H9 (cell line): ENCODE measurements around the gene TM9SF4. TPM values are rescaled to one million over a fixed set of nuclear protein-coding genes. Genes with fewer than 3 reads are reported as not detected.

ENCODE experiments used
- DNase-seq: peaks from one replicate; pipeline ENCODE4 v3.0.0-alpha.2; 2017
- H2AFZ ChIP-seq: one replicate; pipeline ENCODE4 v1.6.1; 2013; ENCODE audit warnings: mild to moderate bottlenecking, low read length, control low read depth, moderate library complexity
- H2AK5ac ChIP-seq: 2 replicates; pipeline ENCODE4 v1.6.1; 2013; ENCODE audit warnings: low read length, control low read depth, mixed read lengths; ENCODE audit not compliant: insufficient read length
- H2BK120ac ChIP-seq: one replicate; pipeline ENCODE4 v1.6.1; 2013; ENCODE audit warnings: low read depth, mild to moderate bottlenecking, low read length, control low read depth, inconsistent platforms; ENCODE audit not compliant: poor library complexity, severe bottlenecking
- H2BK12ac ChIP-seq: 2 replicates; pipeline ENCODE4 v1.6.1; 2013; ENCODE audit warnings: low read length, control low read depth, mixed read lengths, low read depth; ENCODE audit not compliant: insufficient read length
- H2BK15ac ChIP-seq: 2 replicates; pipeline ENCODE4 v1.6.1; 2013; ENCODE audit warnings: low read depth, low read length, control low read depth
- H2BK20ac ChIP-seq: one replicate; pipeline ENCODE4 v1.6.1; 2013; ENCODE audit warnings: low read depth, mild to moderate bottlenecking, low read length, control low read depth, inconsistent platforms; ENCODE audit not compliant: poor library complexity, severe bottlenecking
- H2BK5ac ChIP-seq: 2 replicates; pipeline ENCODE4 v1.6.1; 2013; ENCODE audit warnings: low read length, control low read depth, mixed read lengths; ENCODE audit not compliant: insufficient read length
- H3K14ac ChIP-seq: 2 replicates; pipeline ENCODE4 v1.6.1; 2013; ENCODE audit warnings: low read length, control low read depth; ENCODE audit not compliant: insufficient read depth
- H3K18ac ChIP-seq: 2 replicates; pipeline ENCODE4 v1.6.1; 2013; ENCODE audit warnings: low read depth, mild to moderate bottlenecking, mixed read lengths, low read length, control low read depth; ENCODE audit not compliant: insufficient read length
- H3K23ac ChIP-seq: 2 replicates; pipeline ENCODE4 v1.6.1; 2013; ENCODE audit warnings: low read length, control low read depth, mixed read lengths, low read depth; ENCODE audit not compliant: insufficient read length
- H3K23me2 ChIP-seq: 2 replicates; pipeline ENCODE4 v1.6.1; 2013; ENCODE audit warnings: low read depth, mild to moderate bottlenecking, mixed read lengths, low read length, control low read depth; ENCODE audit not compliant: insufficient read length, poor library complexity, severe bottlenecking
- H3K27ac ChIP-seq: 2 replicates; pipeline ENCODE4 v1.5.1; 2013; ENCODE audit warnings: low read length, control low read depth, mixed read lengths, low read depth; ENCODE audit not compliant: insufficient read length
- H3K27me3 ChIP-seq: 2 replicates; pipeline ENCODE4 v1.6.1; 2013; ENCODE audit warnings: low read length, control low read depth, inconsistent platforms; ENCODE audit not compliant: insufficient read depth
- H3K4ac ChIP-seq: 2 replicates; pipeline ENCODE4 v1.6.1; 2013; ENCODE audit warnings: low read depth, mild to moderate bottlenecking, control low read depth, inconsistent platforms, low read length, moderate library complexity
- H3K4me1 ChIP-seq: 2 replicates; pipeline ENCODE4 v1.6.1; 2013; ENCODE audit warnings: low read length, control low read depth, inconsistent platforms; ENCODE audit not compliant: insufficient read depth
- H3K4me2 ChIP-seq: 2 replicates; pipeline ENCODE4 v1.6.1; 2013; ENCODE audit warnings: low read length, control low read depth, mixed read lengths; ENCODE audit not compliant: insufficient read length, insufficient read depth
- H3K56ac ChIP-seq: 2 replicates; pipeline ENCODE4 v1.6.1; 2013; ENCODE audit warnings: low read depth, mild to moderate bottlenecking, mixed read lengths, low read length, control low read depth; ENCODE audit not compliant: insufficient read length
- H3K79me1 ChIP-seq: 2 replicates; pipeline ENCODE4 v1.6.1; 2013; ENCODE audit warnings: low read depth, mild to moderate bottlenecking, moderate library complexity, low read length, control low read depth, inconsistent platforms; ENCODE audit not compliant: insufficient read depth, poor library complexity, severe bottlenecking
- H3K79me2 ChIP-seq: 2 replicates; pipeline ENCODE4 v1.6.1; 2013; ENCODE audit warnings: low read length, control low read depth, inconsistent platforms; ENCODE audit not compliant: insufficient read depth
- H3K9ac ChIP-seq: 2 replicates; pipeline ENCODE4 v1.6.1; 2013; ENCODE audit warnings: low read length, control low read depth, mixed read lengths; ENCODE audit not compliant: insufficient read length; ENCODE audit errors: extremely low read depth
- H3K9me3 ChIP-seq: one replicate; pipeline ENCODE4 v1.6.1; 2013; ENCODE audit warnings: low read depth, low read length, inconsistent platforms; ENCODE audit not compliant: control insufficient read depth
- H3T11ph ChIP-seq: one replicate; pipeline ENCODE4 v1.6.1; 2013; ENCODE audit warnings: mild to moderate bottlenecking, low read length, control low read depth, inconsistent platforms
- H4K20me1 ChIP-seq: one replicate; pipeline ENCODE4 v1.6.1; 2013; ENCODE audit not compliant: control insufficient read depth, insufficient read length, insufficient read depth
- H4K5ac ChIP-seq: 2 replicates; pipeline ENCODE4 v1.6.1; 2013; ENCODE audit warnings: low read depth, mild to moderate bottlenecking, mixed read lengths, low read length, control low read depth; ENCODE audit not compliant: insufficient read length
- H4K8ac ChIP-seq: replicated peaks from 2 replicates; pipeline ENCODE4 v1.6.1; 2013; ENCODE audit warnings: low read length, control low read depth, mixed read lengths, low read depth; ENCODE audit not compliant: insufficient read length
- H4K91ac ChIP-seq: 2 replicates; pipeline ENCODE4 v1.6.1; 2013; ENCODE audit warnings: low read depth, mild to moderate bottlenecking, moderate library complexity, mixed read lengths, low read length, control low read depth; ENCODE audit not compliant: insufficient read length
- H3K27ac Mint-ChIP-seq, 3 experiments: 2 replicates in 2 of 3; 3 replicates in 1 of 3; pipeline ENCODE4 v1.8.0; 2020 to 2021; ENCODE audit warnings: mixed read lengths in 3 of 3, mild to moderate bottlenecking in 1 of 3, moderate library complexity in 1 of 3
- H3K27me3 Mint-ChIP-seq: 2 replicates; pipeline ENCODE4 v1.8.0; 2021; ENCODE audit warnings: low read depth, mild to moderate bottlenecking, moderate library complexity, mixed read lengths
- H3K36me3 Mint-ChIP-seq, 3 experiments: 2 replicates in 2 of 3; 3 replicates in 1 of 3; pipeline ENCODE4 v1.8.0; 2020 to 2021; ENCODE audit warnings: low read depth in 3 of 3, mixed read lengths in 3 of 3; ENCODE audit not compliant: insufficient read depth in 1 of 3
- H3K4me1 Mint-ChIP-seq, 2 experiments: 2 replicates each; pipeline ENCODE4 v1.8.0; 2020; ENCODE audit warnings: mixed read lengths in 2 of 2
- H3K4me3 Mint-ChIP-seq, 2 experiments: 2 replicates in 1 of 2; 3 replicates in 1 of 2; pipeline ENCODE4 v1.8.0; 2020 to 2021; ENCODE audit warnings: mild to moderate bottlenecking in 2 of 2, mixed read lengths in 2 of 2, moderate library complexity in 1 of 2
- H3K9me3 Mint-ChIP-seq, 2 experiments: 2 replicates in 1 of 2; 3 replicates in 1 of 2; pipeline ENCODE4 v1.8.0; 2020; ENCODE audit warnings: mild to moderate bottlenecking in 2 of 2, mixed read lengths in 2 of 2, moderate library complexity in 1 of 2
- WGBS: extraction: QIAGEN DNeasy Blood & Tissue Kit; methylation state at CpG from one replicate; pipeline ENCODE4 v1.1.7; 2013; ENCODE audit warnings: missing lambda C conversion rate, low lambda C conversion rate, mixed read lengths; ENCODE audit not compliant: insufficient read length; ENCODE audit errors: extremely low coverage; 5-methylcytosine and 5-hydroxymethylcytosine counted together
- total RNA-seq: library from RNA; stranded (reverse); gene quantifications from 2 replicates; pipeline ENCODE4 v1.2.1, GENCODE V29; 2021
- TF ChIP-seq, protein P1 (sequence below): fragments of 200-600 bp; sonication (generic); conservative IDR thresholded peaks from 3 replicates; pipeline ENCODE4 v1.8.0; 2021; ENCODE audit warnings: antibody characterized with exemption, mild to moderate bottlenecking

TM9SF4 gene
- total RNA-seq, 1 experiment from 2014 or later: 62.3 TPM

DNA sequence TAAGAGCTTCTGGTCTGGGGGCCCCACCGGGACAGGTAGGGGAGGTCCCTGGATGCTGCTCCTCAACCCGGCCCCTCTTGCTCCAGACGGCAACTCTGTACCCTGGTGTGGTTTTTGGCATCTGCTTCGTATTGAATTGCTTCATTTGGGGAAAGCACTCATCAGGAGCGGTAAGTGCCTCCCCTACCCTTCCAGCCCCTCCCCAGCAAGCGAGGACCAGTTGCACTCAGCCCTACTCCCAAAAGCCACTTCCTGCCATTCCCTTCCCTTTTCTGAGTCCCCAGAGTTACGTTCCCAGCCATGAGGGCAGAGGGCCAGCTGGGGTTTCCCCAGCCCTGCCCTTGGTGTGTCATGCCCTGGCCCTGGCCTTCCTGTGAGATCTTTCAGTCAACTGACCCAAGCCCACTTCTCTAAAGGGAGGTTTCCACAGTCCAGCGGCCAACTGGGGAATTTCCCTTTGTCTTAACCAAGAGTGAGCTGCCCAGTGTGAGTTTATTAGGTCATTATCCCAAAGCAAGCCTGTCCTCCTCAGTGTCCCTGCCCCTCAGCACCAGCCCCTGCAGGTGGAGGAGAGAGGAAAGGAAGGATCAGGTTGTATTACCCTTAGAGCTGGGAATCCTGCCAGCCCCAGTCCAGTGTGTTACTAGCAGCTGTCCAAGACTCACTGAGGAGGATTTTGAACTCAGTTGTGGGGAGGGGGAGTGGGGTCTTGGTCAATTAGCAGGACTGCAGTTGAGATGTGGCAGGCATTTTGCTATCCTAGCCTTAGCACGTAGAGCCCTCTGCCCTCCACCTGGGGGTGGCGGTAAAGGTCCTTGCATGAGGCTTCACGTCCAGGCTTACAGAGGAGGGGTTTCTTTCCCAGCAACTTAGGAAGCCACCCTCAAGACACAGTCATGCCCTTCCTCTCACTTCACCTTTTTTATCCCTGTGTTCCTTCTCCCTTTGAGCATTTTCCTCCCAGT is 45.8 kb downstream of the TM9SF4 start:
- H3K23ac ChIP-seq: no peak overlapping the region
- Mint-ChIP-seq H3K9me3 (no peaks in the 10 kb centered on the region), H3K4me3 (no peak overlapping the region), H3K4me1 (peaks cover 2 to 7% of the 10 kb centered on the region in 2 experiments; a peak in 3 of 4 replicates), H3K27ac (peak overlapping the region; percentile 81 to 92 (median 89); a peak in 5 of 7 replicates), H3K36me3 (peaks cover 27 to 83% (median 67%) of the 10 kb centered on the region in 3 experiments), H3K27me3 (no peaks in the 10 kb centered on the region)
- no peak overlapping the region for H4K8ac ChIP-seq
- H4K20me1 ChIP-seq: no peaks in the 10 kb centered on the region
- H3K18ac ChIP-seq: no peak overlapping the region
- no peak overlapping the region for H3K27ac ChIP-seq
- no CpG with 5 or more reads among the region's 11 CpGs for WGBS
- TF ChIP-seq, protein P1, sequence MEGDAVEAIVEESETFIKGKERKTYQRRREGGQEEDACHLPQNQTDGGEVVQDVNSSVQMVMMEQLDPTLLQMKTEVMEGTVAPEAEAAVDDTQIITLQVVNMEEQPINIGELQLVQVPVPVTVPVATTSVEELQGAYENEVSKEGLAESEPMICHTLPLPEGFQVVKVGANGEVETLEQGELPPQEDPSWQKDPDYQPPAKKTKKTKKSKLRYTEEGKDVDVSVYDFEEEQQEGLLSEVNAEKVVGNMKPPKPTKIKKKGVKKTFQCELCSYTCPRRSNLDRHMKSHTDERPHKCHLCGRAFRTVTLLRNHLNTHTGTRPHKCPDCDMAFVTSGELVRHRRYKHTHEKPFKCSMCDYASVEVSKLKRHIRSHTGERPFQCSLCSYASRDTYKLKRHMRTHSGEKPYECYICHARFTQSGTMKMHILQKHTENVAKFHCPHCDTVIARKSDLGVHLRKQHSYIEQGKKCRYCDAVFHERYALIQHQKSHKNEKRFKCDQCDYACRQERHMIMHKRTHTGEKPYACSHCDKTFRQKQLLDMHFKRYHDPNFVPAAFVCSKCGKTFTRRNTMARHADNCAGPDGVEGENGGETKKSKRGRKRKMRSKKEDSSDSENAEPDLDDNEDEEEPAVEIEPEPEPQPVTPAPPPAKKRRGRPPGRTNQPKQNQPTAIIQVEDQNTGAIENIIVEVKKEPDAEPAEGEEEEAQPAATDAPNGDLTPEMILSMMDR: peak; percentile 79
- H3K4me2 ChIP-seq: no peak overlapping the region
- DNase-seq: peak; percentile 72
- H3K56ac ChIP-seq: no peak overlapping the region
- H2AK5ac ChIP-seq: no peak overlapping the region
- H3K79me1 ChIP-seq: no peaks in the 10 kb centered on the region
- no peak overlapping the region for H3K9ac ChIP-seq
- no peaks in the 10 kb centered on the region for H3K27me3 ChIP-seq
- H3K4ac ChIP-seq: no peak overlapping the region
- H2BK15ac ChIP-seq: no peak overlapping the region
- H3K23me2 ChIP-seq: no peaks in the 10 kb centered on the region
- H2BK5ac ChIP-seq: no peak overlapping the region
- no peak overlapping the region for H3T11ph ChIP-seq
- H4K5ac ChIP-seq: no peak overlapping the region
- no peak overlapping the region for H4K91ac ChIP-seq
- no peak overlapping the region for H2BK20ac ChIP-seq
- H3K9me3 ChIP-seq: no peaks in the 10 kb centered on the region
- no peak overlapping the region for H3K14ac ChIP-seq
- H2BK12ac ChIP-seq: no peak overlapping the region
- no peak overlapping the region for H2AFZ ChIP-seq
- no peaks in the 10 kb centered on the region for H3K79me2 ChIP-seq
- no peaks in the 10 kb centered on the region for H3K4me1 ChIP-seq
- H2BK120ac ChIP-seq: no peak overlapping the region
